Urinary bladder (tissue), 2 donors: Measurements from ENCODE around the gene APOBEC3A. TPM values are rescaled to one million over a fixed set of nuclear protein-coding genes. Genes with fewer than 3 reads are reported as not detected.

Source experiments
- polyA plus RNA-seq: library from polyadenylated mRNA; stranded (reverse); fragments of 200-250 nt; gene quantifications from one replicate; pipeline ENCODE4 v1.2.3, GENCODE V29; 2013
- total RNA-seq: library from RNA; depleted of rRNA; stranded (reverse); fragments of >200 nt; gene quantifications from one replicate; pipeline ENCODE4 v1.2.3, GENCODE V29; 2014
- donor health status: healthy.

Gene APOBEC3A
- total and polyA plus RNA-seq, 2 donors, result 0.42 to 0.62 TPM

Other genes starting within 250 kb of the APOBEC3A start
- gene SUN2, start 201.6 kb upstream of the APOBEC3A start, total RNA-seq, result 59.7 TPM
- gene SUN2, start 201.6 kb upstream of the APOBEC3A start, polyA plus RNA-seq, result 271 TPM
- 12.4 TPM for gene DNAL4, start 163.5 kb upstream of the APOBEC3A start, total RNA-seq
- gene DNAL4, start 163.5 kb upstream of the APOBEC3A start, polyA plus RNA-seq, result 21.5 TPM
- 4.2 TPM for gene NPTXR, start 113.6 kb upstream of the APOBEC3A start, total RNA-seq
- 15.1 TPM for gene NPTXR, start 113.6 kb upstream of the APOBEC3A start, polyA plus RNA-seq
- 43.1 TPM for gene CBX6, start 85.4 kb upstream of the APOBEC3A start, total RNA-seq
- gene CBX6, start 85.4 kb upstream of the APOBEC3A start, polyA plus RNA-seq, result 82.0 TPM
- 1.8 TPM for gene APOBEC3B, start 24.7 kb downstream of the APOBEC3A start, total RNA-seq
- gene APOBEC3B, start 24.7 kb downstream of the APOBEC3A start, polyA plus RNA-seq, result 1.0 TPM
- gene APOBEC3C, start 56.6 kb downstream of the APOBEC3A start, total RNA-seq, result 8.1 TPM
- gene APOBEC3C, start 56.6 kb downstream of the APOBEC3A start, polyA plus RNA-seq, result 28.9 TPM
- 1.3 TPM for gene APOBEC3D, start 63.5 kb downstream of the APOBEC3A start, total RNA-seq
- gene APOBEC3D, start 63.5 kb downstream of the APOBEC3A start, polyA plus RNA-seq, result 2.7 TPM
- gene APOBEC3F, start 83.3 kb downstream of the APOBEC3A start, total RNA-seq, result 4.7 TPM
- 4.4 TPM for gene APOBEC3F, start 83.3 kb downstream of the APOBEC3A start, polyA plus RNA-seq
- gene APOBEC3G, start 119.7 kb downstream of the APOBEC3A start, total RNA-seq, result 10.1 TPM
- 12.7 TPM for gene APOBEC3G, start 119.7 kb downstream of the APOBEC3A start, polyA plus RNA-seq
- not detected for gene APOBEC3H, start 139.6 kb downstream of the APOBEC3A start, total RNA-seq
- gene APOBEC3H, start 139.6 kb downstream of the APOBEC3A start, polyA plus RNA-seq, result 0.24 TPM
- 11.6 TPM for gene CBX7, start 195.1 kb downstream of the APOBEC3A start, total RNA-seq
- gene CBX7, start 195.1 kb downstream of the APOBEC3A start, polyA plus RNA-seq, result 154 TPM